Measurements from ENCODE around the gene FOXO6. TPM values are rescaled to one million over a fixed set of nuclear protein-coding genes. Genes with fewer than 3 reads are reported as not detected.

The FOXO6 gene
- total RNA-seq, 1 donor from 2014 or later = 38.4 TPM

DNA sequence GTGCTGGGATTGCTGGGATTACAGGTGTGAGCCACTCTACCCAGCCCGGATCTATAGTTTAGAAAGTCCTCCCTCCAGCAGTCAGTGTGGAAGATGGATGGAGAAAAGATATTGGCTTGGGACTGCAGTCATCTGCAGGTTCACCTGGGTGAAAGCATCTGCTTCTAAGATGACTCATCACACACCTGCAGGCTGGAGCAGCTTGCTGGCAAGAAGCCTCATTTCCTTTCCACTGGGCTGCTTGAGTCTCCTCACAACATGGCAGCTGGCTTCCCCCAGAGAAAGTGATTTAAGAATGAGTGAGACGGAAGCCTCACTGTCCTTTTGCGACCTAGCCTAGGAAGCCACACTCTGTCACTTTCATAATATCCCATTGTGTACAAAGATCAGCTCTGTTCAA, 50.0 kb downstream of the FOXO6 start:
- Mint-ChIP-seq H3K36me3 (no peaks in the 10 kb centered on the region), H3K4me3 (no peak overlapping the region), H3K27ac (no peak overlapping the region), H3K27me3 (ENCODE audit: low read depth) (peaks cover 27% of the 10 kb centered on the region), H3K4me1 (peaks cover 37% of the 10 kb centered on the region), H3K9me3 (no peaks in the 10 kb centered on the region)
- TF ChIP-seq, protein P1, sequence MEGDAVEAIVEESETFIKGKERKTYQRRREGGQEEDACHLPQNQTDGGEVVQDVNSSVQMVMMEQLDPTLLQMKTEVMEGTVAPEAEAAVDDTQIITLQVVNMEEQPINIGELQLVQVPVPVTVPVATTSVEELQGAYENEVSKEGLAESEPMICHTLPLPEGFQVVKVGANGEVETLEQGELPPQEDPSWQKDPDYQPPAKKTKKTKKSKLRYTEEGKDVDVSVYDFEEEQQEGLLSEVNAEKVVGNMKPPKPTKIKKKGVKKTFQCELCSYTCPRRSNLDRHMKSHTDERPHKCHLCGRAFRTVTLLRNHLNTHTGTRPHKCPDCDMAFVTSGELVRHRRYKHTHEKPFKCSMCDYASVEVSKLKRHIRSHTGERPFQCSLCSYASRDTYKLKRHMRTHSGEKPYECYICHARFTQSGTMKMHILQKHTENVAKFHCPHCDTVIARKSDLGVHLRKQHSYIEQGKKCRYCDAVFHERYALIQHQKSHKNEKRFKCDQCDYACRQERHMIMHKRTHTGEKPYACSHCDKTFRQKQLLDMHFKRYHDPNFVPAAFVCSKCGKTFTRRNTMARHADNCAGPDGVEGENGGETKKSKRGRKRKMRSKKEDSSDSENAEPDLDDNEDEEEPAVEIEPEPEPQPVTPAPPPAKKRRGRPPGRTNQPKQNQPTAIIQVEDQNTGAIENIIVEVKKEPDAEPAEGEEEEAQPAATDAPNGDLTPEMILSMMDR (IDR thresholded peaks at IDR 0.05; ENCODE audit: unreplicated experiment) = no peak
- DNase-seq (ENCODE audit: low spot score in 2 of 2, unreplicated experiment in 2 of 2) = no peak

DNA sequence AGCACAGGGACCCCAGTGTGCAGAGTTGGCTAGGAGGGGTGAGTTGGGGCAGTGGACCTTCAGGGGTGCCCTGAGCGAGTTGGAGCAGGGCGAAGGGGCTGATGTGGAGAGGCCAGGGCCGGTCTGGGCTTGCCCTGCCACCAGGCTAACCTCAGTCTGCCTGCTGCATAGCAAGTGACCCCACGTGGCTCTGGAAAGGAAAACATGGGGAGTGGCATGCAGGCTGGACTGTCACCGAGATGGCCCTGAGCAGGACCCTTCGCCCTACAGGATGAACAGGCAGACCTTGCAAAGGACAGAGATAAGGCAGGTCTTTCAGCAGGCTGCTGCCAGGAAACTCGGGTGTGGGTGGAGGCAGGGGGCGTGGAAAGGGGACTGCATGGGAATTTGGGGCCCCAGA, 51.5 kb downstream of the FOXO6 start:
- Mint-ChIP-seq H3K27me3 (ENCODE audit: low read depth) (peaks cover 23% of the 10 kb centered on the region), H3K4me1 (peaks cover 44% of the 10 kb centered on the region), H3K4me3 (no peak overlapping the region), H3K36me3 (no peaks in the 10 kb centered on the region), H3K9me3 (no peaks in the 10 kb centered on the region), H3K27ac (no peak overlapping the region)
- TF ChIP-seq, protein P1 (IDR thresholded peaks at IDR 0.05; ENCODE audit: unreplicated experiment) = no peak
- no peak for DNase-seq (ENCODE audit: low spot score in 2 of 2, unreplicated experiment in 2 of 2)

DNA sequence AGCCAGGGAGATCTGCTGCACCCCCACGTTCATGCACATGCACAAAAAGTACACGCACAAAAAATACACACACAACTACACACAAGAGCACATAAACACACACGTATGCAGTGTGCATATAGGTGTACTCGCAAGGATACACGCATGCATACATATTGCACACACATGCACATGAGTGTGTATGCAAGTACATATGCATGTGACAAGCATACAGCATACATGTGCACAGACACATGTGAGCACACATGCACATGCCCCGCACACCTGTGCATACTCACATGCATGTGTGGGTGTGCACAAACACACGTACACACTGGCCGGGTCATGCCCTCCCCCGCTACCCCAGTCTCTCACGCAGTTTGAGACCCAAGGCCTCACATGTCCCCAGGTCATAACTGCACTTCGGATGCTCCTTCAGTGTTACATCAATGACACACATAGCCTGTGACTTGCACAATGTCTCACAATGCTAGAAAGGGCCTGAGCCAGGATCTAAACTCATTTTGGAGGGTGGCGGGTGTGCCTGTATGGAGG, 52.6 kb downstream of the FOXO6 start:
- H3K36me3 Mint-ChIP-seq = no peaks in the 10 kb centered on the region
- H3K27ac Mint-ChIP-seq = no peak overlapping the region
- no peaks in the 10 kb centered on the region for H3K9me3 Mint-ChIP-seq
- TF ChIP-seq, protein P1 (IDR thresholded peaks at IDR 0.05; ENCODE audit: unreplicated experiment) = no peak
- peaks cover 50% of the 10 kb centered on the region for H3K4me1 Mint-ChIP-seq
- DNase-seq (ENCODE audit: low spot score in 2 of 2, unreplicated experiment in 2 of 2) = no peak
- peaks cover 14% of the 10 kb centered on the region for H3K27me3 Mint-ChIP-seq (ENCODE audit: low read depth)
- H3K4me3 Mint-ChIP-seq = no peak overlapping the region

DNA sequence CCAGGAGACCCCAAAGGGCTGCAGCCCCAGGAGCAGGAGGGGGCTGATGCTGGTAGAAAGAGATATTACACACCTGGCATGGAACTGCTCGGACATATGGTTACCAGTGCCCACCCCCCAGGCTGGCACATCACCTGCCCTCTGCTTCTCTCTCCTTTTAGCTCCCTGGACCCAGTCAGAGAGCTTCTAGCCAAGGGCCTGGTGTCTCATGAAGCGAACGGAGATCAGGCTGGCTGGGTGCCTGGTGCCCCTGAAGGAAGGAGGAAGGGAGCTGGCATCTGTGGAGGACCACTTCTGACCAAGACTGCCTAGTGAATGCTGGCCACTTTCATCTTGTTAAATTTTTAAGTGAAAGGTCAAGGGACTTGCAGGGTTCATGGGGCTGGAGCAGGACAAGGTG, 53.1 kb downstream of the FOXO6 start:
- H3K4me1 Mint-ChIP-seq = peaks cover 50% of the 10 kb centered on the region
- H3K4me3 Mint-ChIP-seq = no peak overlapping the region
- H3K9me3 Mint-ChIP-seq = no peaks in the 10 kb centered on the region

DNA sequence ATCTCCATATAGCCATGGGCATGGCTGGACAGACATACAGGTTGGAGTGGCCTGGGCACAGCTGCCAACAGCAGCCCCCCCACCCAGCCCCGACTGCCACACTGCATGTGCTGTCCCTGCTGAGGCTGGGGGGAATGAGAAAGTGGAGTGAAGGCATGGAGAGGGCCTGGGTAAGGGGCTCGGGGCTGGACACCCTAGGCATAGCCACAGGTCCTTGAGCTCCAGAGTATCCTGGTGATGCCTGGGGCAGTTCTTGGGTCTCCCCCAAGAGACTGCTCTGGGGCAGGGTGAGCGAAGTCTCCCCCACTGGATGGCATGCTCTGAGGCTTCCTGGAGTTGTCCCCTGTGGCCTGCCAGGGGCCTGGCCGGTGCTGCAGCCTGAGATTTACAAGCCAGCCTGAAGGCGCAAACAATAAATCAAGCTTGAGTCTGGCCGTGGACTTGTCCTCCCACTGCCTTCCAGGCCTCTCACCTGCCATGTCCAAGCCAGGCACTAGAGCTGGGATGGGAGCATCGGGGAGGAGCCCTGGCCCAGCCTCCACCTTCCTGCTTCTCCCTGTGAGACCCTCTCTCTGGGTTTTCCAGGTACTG, 53.6 kb downstream of the FOXO6 start:
- Mint-ChIP-seq H3K36me3 (no peaks in the 10 kb centered on the region), H3K4me3 (no peak overlapping the region), H3K27ac (no peak overlapping the region), H3K27me3 (ENCODE audit: low read depth) (peaks cover 5% of the 10 kb centered on the region), H3K9me3 (no peaks in the 10 kb centered on the region), H3K4me1 (peaks cover 51% of the 10 kb centered on the region)
- TF ChIP-seq, protein P1 (IDR thresholded peaks at IDR 0.05; ENCODE audit: unreplicated experiment) = no peak
- no peak for DNase-seq (ENCODE audit: low spot score in 2 of 2, unreplicated experiment in 2 of 2)

More for the DNA sequence above, 53.1 kb downstream of the FOXO6 start:
- Mint-ChIP-seq H3K27ac (no peak overlapping the region), H3K27me3 (ENCODE audit: low read depth) (peaks cover 9% of the 10 kb centered on the region), H3K36me3 (no peaks in the 10 kb centered on the region)
- no peak for DNase-seq (ENCODE audit: low spot score in 2 of 2, unreplicated experiment in 2 of 2)
- TF ChIP-seq, protein P1 (IDR thresholded peaks at IDR 0.05; ENCODE audit: unreplicated experiment) = no peak

Measured in mesothelial cell of epicardium (in vitro differentiated cells).